ENCODE measurements around the gene DIDO1.
A peak's percentile ranks its signal among the peaks of the same experiment; 100 is the strongest.
"Not testable (repeated sequence)": the region's sequence is repeated elsewhere in the genome, so short reads cannot be mapped to it uniquely, and the experiment has no call there.

The DIDO1 gene

GRCh38 chr20:62927128-62927705 is 912 bp upstream of the DIDO1 start:
- H3K4me3 ChIP-seq (ENCODE audit: insufficient read depth, low read depth, low read length, poor library complexity, severe bottlenecking): peak overlapping the region; percentile 92
- peaks cover 58% of the 10 kb centered on the region for H3K4me1 ChIP-seq (ENCODE audit: control insufficient read depth, insufficient read depth, low read length, poor library complexity, severe bottlenecking)
- no peaks in the 10 kb centered on the region for H3K9me3 ChIP-seq (ENCODE audit: control insufficient read depth, low read length)
- no peak for DNase-seq
- H3K27ac ChIP-seq (ENCODE audit: insufficient read depth, low read length, poor library complexity, severe bottlenecking): peak overlapping the region; percentile 93
- H3K27me3 ChIP-seq (replicated peaks; ENCODE audit: control insufficient read depth, insufficient read depth, low read length, poor library complexity, severe bottlenecking): no peaks in the 10 kb centered on the region
- H3K36me3 ChIP-seq (ENCODE audit: control insufficient read depth, insufficient read depth, low read length): no peaks in the 10 kb centered on the region

DNA sequence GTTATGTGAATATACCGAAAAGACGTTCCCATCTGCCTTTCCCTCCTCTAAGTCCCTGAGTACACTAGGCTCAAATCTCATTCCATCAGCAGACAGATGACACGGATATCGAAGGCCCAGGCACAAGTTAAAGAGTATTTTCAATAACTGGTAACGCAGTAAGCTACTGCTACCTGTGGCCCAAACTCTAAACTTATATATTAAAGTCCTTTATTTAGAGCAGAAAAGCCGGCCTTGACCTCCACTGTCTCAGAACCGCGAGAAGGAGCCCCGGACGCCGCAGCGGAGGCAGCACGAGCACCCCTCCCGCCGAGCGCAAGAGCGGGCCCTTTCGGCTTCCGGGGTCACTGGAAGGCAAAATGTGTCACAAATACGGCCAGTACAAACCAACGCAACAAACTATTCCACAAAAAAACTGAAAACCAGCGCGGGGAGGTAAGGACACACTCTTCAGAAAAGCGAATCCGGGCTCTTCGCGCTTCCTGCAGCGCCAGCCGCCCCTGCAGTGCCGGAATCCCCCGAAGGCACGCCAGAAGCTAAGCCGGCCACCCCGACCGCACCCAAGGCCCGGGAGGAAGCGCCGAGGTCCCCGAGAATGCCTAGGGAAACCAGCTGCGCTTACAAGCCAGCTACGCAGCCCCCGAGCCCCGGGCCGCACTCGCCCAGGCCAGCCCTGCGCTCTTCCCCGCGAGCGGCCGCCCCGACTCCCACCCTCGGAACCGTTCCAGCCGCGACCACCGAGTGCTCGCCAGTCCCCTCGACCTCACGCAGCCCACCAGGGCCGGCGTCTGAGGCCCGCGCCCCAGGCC is 681 bp downstream of the DIDO1 start:
- DNase-seq: peak; percentile 38 to 48 (median 41)
- H3K27ac ChIP-seq (ENCODE audit: insufficient read depth, low read length, poor library complexity, severe bottlenecking): peak overlapping the region; percentile 93
- H3K9me3 ChIP-seq (ENCODE audit: control insufficient read depth, low read length): no peaks in the 10 kb centered on the region
- no peaks in the 10 kb centered on the region for H3K27me3 ChIP-seq (replicated peaks; ENCODE audit: control insufficient read depth, insufficient read depth, low read length, poor library complexity, severe bottlenecking)
- H3K4me1 ChIP-seq (ENCODE audit: control insufficient read depth, insufficient read depth, low read length, poor library complexity, severe bottlenecking): peaks cover 70% of the 10 kb centered on the region
- H3K36me3 ChIP-seq (ENCODE audit: control insufficient read depth, insufficient read depth, low read length): no peaks in the 10 kb centered on the region
- H3K4me3 ChIP-seq (ENCODE audit: insufficient read depth, low read depth, low read length, poor library complexity, severe bottlenecking): peak overlapping the region; percentile 92

- no peak for DNase-seq
- Histone ChIP-seq H3K27me3 (replicated peaks; ENCODE audit: control insufficient read depth, insufficient read depth, low read length, poor library complexity, severe bottlenecking) (no peaks in the 10 kb centered on the region), H3K36me3 (ENCODE audit: control insufficient read depth, insufficient read depth, low read length) (no peaks in the 10 kb centered on the region), H3K4me1 (ENCODE audit: control insufficient read depth, insufficient read depth, low read length, poor library complexity, severe bottlenecking) (peaks cover 75% of the 10 kb centered on the region), H3K27ac (ENCODE audit: insufficient read depth, low read length, poor library complexity, severe bottlenecking) (peak overlapping the region; percentile 93), H3K4me3 (ENCODE audit: insufficient read depth, low read depth, low read length, poor library complexity, severe bottlenecking) (peak overlapping the region; percentile 92), H3K9me3 (ENCODE audit: control insufficient read depth, low read length) (no peaks in the 10 kb centered on the region)
Measured at GRCh38 chr20:62925076-62925419, 1.3 kb downstream of the DIDO1 start.

- Histone ChIP-seq H3K4me1 (ENCODE audit: control insufficient read depth, insufficient read depth, low read length, poor library complexity, severe bottlenecking) (peaks cover 75% of the 10 kb centered on the region), H3K27ac (ENCODE audit: insufficient read depth, low read length, poor library complexity, severe bottlenecking) (peak overlapping the region; percentile 93), H3K36me3 (ENCODE audit: control insufficient read depth, insufficient read depth, low read length) (no peaks in the 10 kb centered on the region), H3K27me3 (replicated peaks; ENCODE audit: control insufficient read depth, insufficient read depth, low read length, poor library complexity, severe bottlenecking) (no peaks in the 10 kb centered on the region), H3K9me3 (ENCODE audit: control insufficient read depth, low read length) (no peaks in the 10 kb centered on the region), H3K4me3 (ENCODE audit: insufficient read depth, low read depth, low read length, poor library complexity, severe bottlenecking) (peak overlapping the region; percentile 92)
- DNase-seq: peak in 1 of 3 donors; percentile 39
Measured at GRCh38 chr20:62924442-62925075, 1.7 kb downstream of the DIDO1 start.

DNA sequence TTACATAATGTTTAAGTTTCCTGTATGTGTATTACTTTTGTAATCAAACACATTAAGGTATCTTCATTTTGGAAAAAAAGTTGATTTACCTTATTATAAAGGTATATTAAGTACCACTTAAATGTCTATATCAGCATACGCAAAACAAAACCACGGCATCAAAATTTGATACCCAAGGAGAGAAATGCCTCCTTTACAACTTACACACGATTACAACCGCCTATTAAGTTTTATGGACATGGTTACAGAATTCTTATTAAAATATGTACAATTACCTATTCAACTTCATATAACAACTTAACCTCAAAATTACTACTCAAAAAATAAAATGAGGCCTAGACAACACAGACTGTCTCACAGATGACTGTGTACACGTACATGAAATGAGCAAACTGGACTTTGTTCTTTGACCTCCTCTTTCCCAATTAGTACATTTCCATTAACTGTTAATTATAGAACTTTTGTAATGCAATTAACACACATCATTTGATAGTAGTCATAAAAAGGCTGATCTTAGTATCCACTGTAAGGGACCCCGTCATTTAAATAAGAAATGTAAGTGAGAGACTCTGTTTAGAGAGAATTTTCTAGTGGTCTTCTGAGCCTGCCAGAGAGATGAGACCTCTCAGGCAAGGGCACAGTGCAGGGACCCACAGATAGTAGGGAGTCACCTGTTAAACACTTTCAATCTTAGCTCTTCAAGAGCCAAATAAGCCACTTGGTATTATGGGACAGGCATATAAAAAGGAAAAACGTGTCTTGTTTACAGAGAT is 2.5 kb downstream of the DIDO1 start:
- H3K36me3 ChIP-seq (ENCODE audit: control insufficient read depth, insufficient read depth, low read length): no peaks in the 10 kb centered on the region
- H3K9me3 ChIP-seq (ENCODE audit: control insufficient read depth, low read length): no peaks in the 10 kb centered on the region
- H3K27me3 ChIP-seq (replicated peaks; ENCODE audit: control insufficient read depth, insufficient read depth, low read length, poor library complexity, severe bottlenecking): no peaks in the 10 kb centered on the region
- H3K27ac ChIP-seq (ENCODE audit: insufficient read depth, low read length, poor library complexity, severe bottlenecking): peak overlapping the region; percentile 93
- peaks cover 82% of the 10 kb centered on the region for H3K4me1 ChIP-seq (ENCODE audit: control insufficient read depth, insufficient read depth, low read length, poor library complexity, severe bottlenecking)
- H3K4me3 ChIP-seq (ENCODE audit: insufficient read depth, low read depth, low read length, poor library complexity, severe bottlenecking): peak overlapping the region; percentile 92
- no peak for DNase-seq

DNA sequence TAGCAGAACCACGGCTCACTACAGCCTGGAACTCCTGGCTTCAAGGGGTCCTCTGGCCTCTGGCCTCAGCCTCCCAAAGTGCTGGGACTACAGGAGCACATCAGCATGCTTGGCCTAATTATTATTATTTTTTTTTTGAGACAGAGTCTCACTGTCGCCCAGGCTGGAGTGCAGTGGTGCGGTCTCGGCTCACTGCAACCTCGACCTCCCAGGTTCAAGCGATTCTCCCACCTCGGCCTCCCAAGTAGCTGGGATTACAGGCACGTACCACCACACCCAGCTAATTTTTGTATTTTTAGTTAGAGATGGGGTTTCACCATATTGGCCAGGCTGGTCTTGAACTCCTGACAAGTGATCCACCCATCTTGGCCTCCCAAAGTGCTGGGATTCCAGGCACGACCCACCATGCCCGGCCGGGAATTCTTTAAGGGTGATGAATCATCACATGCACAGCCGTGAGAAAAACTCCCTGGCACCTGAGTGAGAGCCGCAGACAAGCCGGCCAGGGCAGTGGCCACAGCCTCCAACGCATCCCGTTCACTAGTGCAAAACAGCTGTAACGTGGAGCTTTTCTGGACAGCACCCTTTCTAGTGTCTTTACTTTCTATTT is 3.1 kb downstream of the DIDO1 start:
- Histone ChIP-seq H3K27ac (ENCODE audit: insufficient read depth, low read length, poor library complexity, severe bottlenecking) (peak overlapping the region; percentile 93), H3K4me3 (ENCODE audit: insufficient read depth, low read depth, low read length, poor library complexity, severe bottlenecking) (peak overlapping the region; percentile 7), H3K4me1 (ENCODE audit: control insufficient read depth, insufficient read depth, low read length, poor library complexity, severe bottlenecking) (peaks cover 82% of the 10 kb centered on the region)
- not testable (repeated sequence) for H3K27me3 ChIP-seq (replicated peaks; ENCODE audit: control insufficient read depth, insufficient read depth, low read length, poor library complexity, severe bottlenecking); DNase-seq; H3K9me3 ChIP-seq (ENCODE audit: control insufficient read depth, low read length); H3K36me3 ChIP-seq (ENCODE audit: control insufficient read depth, insufficient read depth, low read length)

- DNase-seq: peak; percentile 34 to 50 (median 39)
- H3K4me1 ChIP-seq (ENCODE audit: control insufficient read depth, insufficient read depth, low read length, poor library complexity, severe bottlenecking): peaks cover 81% of the 10 kb centered on the region
- no peaks in the 10 kb centered on the region for H3K36me3 ChIP-seq (ENCODE audit: control insufficient read depth, insufficient read depth, low read length)
- no peaks in the 10 kb centered on the region for H3K9me3 ChIP-seq (ENCODE audit: control insufficient read depth, low read length)
- H3K4me3 ChIP-seq (ENCODE audit: insufficient read depth, low read depth, low read length, poor library complexity, severe bottlenecking): peak overlapping the region; percentile 7
- H3K27ac ChIP-seq (ENCODE audit: insufficient read depth, low read length, poor library complexity, severe bottlenecking): peak overlapping the region; percentile 93
- H3K27me3 ChIP-seq (replicated peaks; ENCODE audit: control insufficient read depth, insufficient read depth, low read length, poor library complexity, severe bottlenecking): no peaks in the 10 kb centered on the region
Measured at GRCh38 chr20:62922451-62922921, 3.8 kb downstream of the DIDO1 start.

DNA sequence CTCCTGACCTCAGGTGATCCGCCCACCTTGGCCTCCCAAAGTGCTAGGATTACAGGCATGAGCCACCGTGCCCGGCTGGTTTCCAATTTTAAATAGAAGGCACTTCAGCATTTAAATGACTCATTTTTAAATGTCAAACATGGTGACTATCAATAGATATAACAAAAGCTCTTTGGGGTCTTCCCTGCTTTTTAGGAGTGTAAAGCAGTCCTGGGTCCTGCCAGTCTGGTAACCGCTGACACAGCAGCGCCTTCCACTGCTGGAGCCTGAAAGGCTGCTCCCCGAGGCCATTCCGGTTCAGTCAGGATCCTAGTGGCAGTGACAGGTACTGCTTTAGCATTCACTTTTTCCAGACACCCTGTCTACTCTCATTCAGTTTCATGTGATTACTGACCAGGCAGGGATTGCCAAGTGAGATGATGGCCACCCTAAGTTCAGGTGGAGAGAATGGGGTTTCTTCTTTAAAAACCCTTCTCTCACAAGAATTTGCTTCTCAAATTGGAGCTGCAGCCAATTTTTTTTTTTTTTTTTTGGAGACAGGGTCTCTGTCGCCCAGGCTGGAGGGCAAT is 5.1 kb downstream of the DIDO1 start:
- Histone ChIP-seq H3K4me3 (ENCODE audit: insufficient read depth, low read depth, low read length, poor library complexity, severe bottlenecking) (peak overlapping the region; percentile 9), H3K27ac (ENCODE audit: insufficient read depth, low read length, poor library complexity, severe bottlenecking) (no peak overlapping the region)
- peak; percentile 42 to 61 (median 52) for DNase-seq

GRCh38 chr20:62920039-62920645 is 6.2 kb downstream of the DIDO1 start:
- Histone ChIP-seq H3K36me3 (ENCODE audit: control insufficient read depth, insufficient read depth, low read length) (no peaks in the 10 kb centered on the region), H3K4me3 (ENCODE audit: insufficient read depth, low read depth, low read length, poor library complexity, severe bottlenecking) (no peak overlapping the region), H3K27ac (ENCODE audit: insufficient read depth, low read length, poor library complexity, severe bottlenecking) (peak overlapping the region; percentile 58), H3K27me3 (replicated peaks; ENCODE audit: control insufficient read depth, insufficient read depth, low read length, poor library complexity, severe bottlenecking) (no peaks in the 10 kb centered on the region), H3K9me3 (ENCODE audit: control insufficient read depth, low read length) (no peaks in the 10 kb centered on the region), H3K4me1 (ENCODE audit: control insufficient read depth, insufficient read depth, low read length, poor library complexity, severe bottlenecking) (peaks cover 81% of the 10 kb centered on the region)
- DNase-seq: no peak

More for the DNA sequence above, 5.1 kb downstream of the DIDO1 start:
- Histone ChIP-seq H3K9me3 (ENCODE audit: control insufficient read depth, low read length) (no peaks in the 10 kb centered on the region), H3K36me3 (ENCODE audit: control insufficient read depth, insufficient read depth, low read length) (no peaks in the 10 kb centered on the region), H3K4me1 (ENCODE audit: control insufficient read depth, insufficient read depth, low read length, poor library complexity, severe bottlenecking) (peaks cover 80% of the 10 kb centered on the region), H3K27me3 (replicated peaks; ENCODE audit: control insufficient read depth, insufficient read depth, low read length, poor library complexity, severe bottlenecking) (no peaks in the 10 kb centered on the region)

Data from effector memory CD4-positive, alpha-beta T cell (primary cell).